Choroid plexus epithelial cell (primary cell): ENCODE measurements around the gene KAT8.

Experiments used
- DNase-seq: peaks from one replicate; pipeline ENCODE4 v3.0.0-alpha.2; 2010; ENCODE audit warnings: low read depth
- H3K4me3 ChIP-seq: 2 replicates; pipeline ENCODE4 v1.5.1; 2011; ENCODE audit warnings: low read depth, mild to moderate bottlenecking, control low read depth, low read length, moderate library complexity
- TF ChIP-seq, protein P1 (sequence below): conservative IDR thresholded peaks from 2 replicates; pipeline ENCODE4 v1.5.1; 2011; ENCODE audit warnings: low read depth, mild to moderate bottlenecking, control low read depth, inconsistent platforms, low read length, moderate library complexity

KAT8 gene

DNA sequence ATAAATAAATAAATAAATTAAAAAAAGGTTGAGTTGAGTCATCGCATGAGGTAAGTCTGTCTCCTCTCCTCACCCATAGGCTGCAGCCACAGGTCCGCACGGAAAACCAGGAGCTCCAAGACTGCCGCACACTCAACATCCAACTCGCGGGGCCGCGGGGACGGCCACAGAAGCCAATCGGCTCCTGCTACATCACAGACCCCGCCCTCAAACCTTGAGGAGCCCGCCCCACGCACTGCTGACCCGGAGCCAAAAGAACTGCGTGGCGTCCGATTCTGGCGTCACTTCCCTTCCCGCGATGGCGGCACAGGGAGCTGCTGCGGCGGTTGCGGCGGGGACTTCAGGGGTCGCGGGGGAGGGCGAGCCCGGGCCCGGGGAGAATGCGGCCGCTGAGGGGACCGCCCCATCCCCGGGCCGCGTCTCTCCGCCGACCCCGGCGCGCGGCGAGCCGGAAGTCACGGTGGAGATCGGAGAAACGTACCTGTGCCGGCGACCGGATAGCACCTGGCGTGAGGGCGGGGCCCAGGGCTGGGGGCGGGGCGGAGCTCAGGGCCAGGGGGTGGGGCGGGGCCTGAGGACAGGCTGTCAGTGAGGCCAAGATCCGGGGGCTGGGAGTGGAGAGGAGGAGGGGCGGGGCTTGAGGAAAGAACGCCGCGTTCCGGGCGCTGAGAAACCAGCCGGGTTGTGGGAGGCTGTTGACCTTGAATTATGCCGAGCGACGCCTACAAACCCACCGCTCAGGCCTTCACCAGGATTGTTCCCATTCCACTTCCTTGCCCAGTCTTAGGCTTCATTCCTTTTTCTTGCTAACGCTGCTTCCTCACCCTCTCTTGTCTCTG lies at the start of gene KAT8:
KAT8 (plus strand) TSS at position 281 of the 839 bp plus-strand sequence; CDS start at position 299, 18 bp downstream.
- TF ChIP-seq, protein P1, sequence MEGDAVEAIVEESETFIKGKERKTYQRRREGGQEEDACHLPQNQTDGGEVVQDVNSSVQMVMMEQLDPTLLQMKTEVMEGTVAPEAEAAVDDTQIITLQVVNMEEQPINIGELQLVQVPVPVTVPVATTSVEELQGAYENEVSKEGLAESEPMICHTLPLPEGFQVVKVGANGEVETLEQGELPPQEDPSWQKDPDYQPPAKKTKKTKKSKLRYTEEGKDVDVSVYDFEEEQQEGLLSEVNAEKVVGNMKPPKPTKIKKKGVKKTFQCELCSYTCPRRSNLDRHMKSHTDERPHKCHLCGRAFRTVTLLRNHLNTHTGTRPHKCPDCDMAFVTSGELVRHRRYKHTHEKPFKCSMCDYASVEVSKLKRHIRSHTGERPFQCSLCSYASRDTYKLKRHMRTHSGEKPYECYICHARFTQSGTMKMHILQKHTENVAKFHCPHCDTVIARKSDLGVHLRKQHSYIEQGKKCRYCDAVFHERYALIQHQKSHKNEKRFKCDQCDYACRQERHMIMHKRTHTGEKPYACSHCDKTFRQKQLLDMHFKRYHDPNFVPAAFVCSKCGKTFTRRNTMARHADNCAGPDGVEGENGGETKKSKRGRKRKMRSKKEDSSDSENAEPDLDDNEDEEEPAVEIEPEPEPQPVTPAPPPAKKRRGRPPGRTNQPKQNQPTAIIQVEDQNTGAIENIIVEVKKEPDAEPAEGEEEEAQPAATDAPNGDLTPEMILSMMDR = no peak
- H3K4me3 ChIP-seq = peak within 1 kb of the TSS; percentile 71
- DNase-seq = peak; percentile 99

DNA sequence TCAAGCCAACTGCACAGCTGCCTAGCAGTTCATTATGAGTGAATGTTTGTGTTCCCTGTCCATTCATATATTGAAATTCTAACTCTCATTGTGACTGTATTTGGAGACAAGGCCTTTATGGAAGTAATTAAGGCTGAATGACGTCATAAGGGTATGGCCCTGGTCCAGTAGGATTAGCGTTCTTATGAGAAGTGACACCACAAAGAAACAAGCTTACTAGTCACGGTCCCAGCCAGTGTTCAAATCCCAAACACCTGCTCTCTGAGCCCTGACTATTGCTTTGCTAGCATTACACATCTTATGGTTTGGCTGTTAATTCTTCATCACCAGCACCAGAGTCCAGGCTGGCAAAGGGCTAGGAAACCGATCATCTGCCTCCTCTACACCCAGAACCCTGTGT lies 45.6 kb upstream of the KAT8 start:
- DNase-seq = peak; percentile 35
- TF ChIP-seq, protein P1 = no peak
- H3K4me3 ChIP-seq = peak overlapping the region; percentile 97

DNA sequence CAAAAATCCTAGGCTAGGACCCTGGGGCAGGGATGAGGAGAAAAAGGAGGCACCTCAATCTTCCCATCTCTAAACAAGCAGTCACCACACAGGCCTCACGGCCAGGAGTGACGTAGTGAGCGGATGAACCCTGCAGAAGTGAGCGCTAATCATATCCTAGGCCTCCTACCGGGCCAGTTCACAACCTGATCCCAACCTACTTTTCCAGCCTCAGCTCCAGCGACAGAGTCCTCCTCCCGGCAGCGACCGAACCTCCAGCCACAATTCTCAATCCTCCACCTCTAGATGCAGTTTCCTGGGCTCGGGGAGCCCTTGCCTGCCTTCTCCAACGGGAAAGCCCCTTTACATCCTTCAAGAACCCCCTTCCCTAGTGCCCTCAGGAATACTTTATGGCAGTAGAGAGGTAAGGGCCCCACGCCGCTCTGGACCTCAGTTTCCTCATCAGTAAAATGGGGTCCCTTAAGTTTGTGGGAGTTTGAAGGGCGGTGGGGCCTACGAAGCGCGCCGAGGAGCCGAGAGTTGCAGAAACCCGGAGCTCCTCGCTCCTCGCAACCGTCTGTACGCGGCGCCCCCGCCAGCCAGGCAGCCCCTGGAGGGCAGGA lies 44.8 kb upstream of the KAT8 start:
- TF ChIP-seq, protein P1 = no peak
- peak; percentile 50 for DNase-seq
- peak overlapping the region; percentile 97 for H3K4me3 ChIP-seq

GRCh38 chr16:31073142-31073969 lies 44.1 kb upstream of the KAT8 start:
- DNase-seq = peak; percentile 92
- TF ChIP-seq, protein P1 = no peak
- H3K4me3 ChIP-seq = peak overlapping the region; percentile 97

DNA sequence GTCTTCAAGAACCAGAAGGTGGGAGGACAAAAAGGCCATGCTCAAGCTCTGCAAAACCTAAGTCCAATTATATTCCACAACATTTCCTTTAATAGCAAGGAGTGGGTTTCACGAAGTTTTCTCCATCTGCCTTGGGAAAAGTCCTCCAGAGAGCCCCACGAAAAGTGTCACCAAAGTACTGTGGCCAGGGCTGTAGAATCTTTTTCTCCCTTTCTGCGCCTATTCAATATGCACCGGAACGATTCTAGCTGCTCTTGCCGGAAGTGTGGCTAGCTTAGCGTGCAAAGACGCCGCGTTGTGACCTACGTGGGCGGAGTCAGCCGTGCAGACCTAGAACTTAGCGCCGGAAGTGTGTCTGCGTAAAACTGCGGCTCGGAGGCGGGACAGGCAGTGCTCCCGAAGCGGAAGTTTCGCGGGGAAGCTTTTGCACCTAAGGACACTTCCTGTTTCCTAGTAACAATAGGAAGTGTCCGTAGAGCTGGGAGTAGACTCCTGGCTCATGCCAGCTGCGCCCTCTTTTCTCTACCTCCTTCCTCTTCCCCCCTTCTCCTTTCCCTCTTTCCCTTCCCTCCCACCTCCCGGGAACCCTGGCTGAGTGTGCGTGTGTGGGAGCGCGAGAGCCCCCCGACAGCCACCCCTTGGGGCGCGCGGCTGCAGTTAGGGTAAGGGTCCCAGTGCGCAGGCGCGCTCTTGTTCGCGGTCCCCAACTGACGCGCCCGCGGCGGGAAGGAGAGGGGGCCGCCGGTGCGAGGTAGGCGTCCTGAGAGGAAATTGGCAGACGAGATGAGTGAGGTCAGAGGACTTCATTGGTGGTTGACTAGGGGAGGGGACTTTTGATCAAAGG lies 43.3 kb upstream of the KAT8 start, which contains the start of the genes ZNF646 and ZNF668:
ZNF646 (plus strand) TSS at position 453 of the 844 bp plus-strand sequence. CDS start 1,903 bp downstream, outside the sequence.
ZNF668 (minus strand) TSS at position 271 of the 844 bp plus-strand sequence. CDS start 9,781 bp downstream, outside the sequence.
- peak within 1 kb of the TSS; percentile 97 for H3K4me3 ChIP-seq
- TF ChIP-seq, protein P1 = no peak
- DNase-seq = peak; percentile 100

DNA sequence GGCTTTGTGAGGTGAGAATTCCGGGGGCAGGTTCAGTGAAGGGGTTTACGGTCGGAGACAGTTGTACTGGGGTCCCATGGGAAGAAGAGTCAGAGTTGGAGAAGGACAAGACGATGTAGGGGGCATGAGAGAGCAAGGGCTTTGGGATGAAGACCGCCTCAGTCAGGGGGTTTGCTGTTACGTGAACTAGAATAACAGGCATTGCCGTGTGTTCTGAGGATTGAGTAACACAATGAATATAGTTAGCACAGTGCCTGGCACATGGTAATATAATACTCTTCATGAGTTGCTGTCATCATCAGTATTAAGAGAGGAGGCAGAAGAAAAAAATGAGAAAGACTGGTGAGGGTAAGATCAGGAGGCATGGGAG lies 42.7 kb upstream of the KAT8 start:
- H3K4me3 ChIP-seq = peak overlapping the region; percentile 97
- DNase-seq = peak; percentile 41
- TF ChIP-seq, protein P1 = no peak
